SU-DHL-6 (cell line): ENCODE results near the gene ASPRV1.

Experiments used
- H2AFZ ChIP-seq: fragments of 200-600 bp; sonication (generic); 2 replicates; pipeline ENCODE4 v1.6.1; 2014; ENCODE audit warnings: low read depth, mild to moderate bottlenecking, moderate library complexity, mixed read lengths, antibody characterized with exemption, low read length; ENCODE audit not compliant: severe bottlenecking
- H3F3A ChIP-seq: fragments of 200-600 bp; shearing (Covaris generic); 2 replicates; pipeline ENCODE4 v1.6.0; 2016; ENCODE audit warnings: antibody characterized with exemption, mild to moderate bottlenecking; ENCODE audit not compliant: insufficient read depth
- H3K27ac ChIP-seq: fragments of 200-600 bp; sonication (generic); 2 replicates; pipeline ENCODE4 v1.5.1; 2016; ENCODE audit warnings: low read depth, mild to moderate bottlenecking, low read length, moderate library complexity, mixed read lengths
- H3K27me3 ChIP-seq: fragments of 200-600 bp; sonication (generic), shearing (Covaris generic); 2 replicates; pipeline ENCODE4 v1.6.0; 2014; ENCODE audit warnings: mild to moderate bottlenecking, low read length
- H3K36me3 ChIP-seq: fragments of 200-600 bp; sonication (generic); 2 replicates; pipeline ENCODE4 v1.6.1; 2014; ENCODE audit warnings: mild to moderate bottlenecking, low read length, mixed read lengths
- H3K4me2 ChIP-seq: fragments of 300-600, 200-600 bp; shearing (Covaris generic), sonication (generic); 2 replicates; pipeline ENCODE4 v1.6.0; 2014; ENCODE audit warnings: low read length, low read depth, mild to moderate bottlenecking; ENCODE audit not compliant: poor library complexity, severe bottlenecking
- H3K4me3 ChIP-seq: fragments of 200-600 bp; sonication (generic); 2 replicates; pipeline ENCODE4 v1.5.1; 2014; ENCODE audit warnings: antibody characterized with exemption, low read length, mild to moderate bottlenecking, mixed read lengths; ENCODE audit not compliant: insufficient read depth, poor library complexity, severe bottlenecking
- H3K79me2 ChIP-seq: fragments of 200-600 bp; sonication (generic); 2 replicates; pipeline ENCODE4 v1.6.1; 2014; ENCODE audit warnings: mild to moderate bottlenecking, low read length, moderate library complexity; ENCODE audit not compliant: insufficient read depth
- H3K9ac ChIP-seq: fragments of 200-600 bp; sonication (generic); 2 replicates; pipeline ENCODE4 v1.7.0; 2014; ENCODE audit warnings: mild to moderate bottlenecking, low read length
- H3K9me2 ChIP-seq: fragments of 200-600 bp; sonication (generic); replicated peaks from 2 replicates; pipeline ENCODE4 v1.6.1; 2014; ENCODE audit warnings: low read length; ENCODE audit not compliant: insufficient read depth
- H3K9me3 ChIP-seq: fragments of 200-600 bp; sonication (generic); 2 replicates; pipeline ENCODE4 v1.6.1; 2014; ENCODE audit warnings: low read length, mixed read lengths; ENCODE audit not compliant: insufficient read depth
- H4K20me1 ChIP-seq: fragments of 200-600 bp; sonication (generic); 2 replicates; pipeline ENCODE4 v1.6.1; 2014; ENCODE audit warnings: low read depth, mild to moderate bottlenecking, antibody characterized with exemption, low read length, moderate library complexity, mixed read lengths
- CTCF ChIP-seq: fragments of 200-600 bp; sonication (generic); IDR thresholded peaks from one replicate; pipeline ENCODE4 v1.5.1; 2017; ENCODE audit warnings: antibody characterized with exemption, mild to moderate bottlenecking, low read length, moderate library complexity; ENCODE audit not compliant: insufficient read depth, poor library complexity, severe bottlenecking
- EZH2phosphoT487 ChIP-seq: fragments of 200-600 bp; sonication (generic), shearing (Covaris generic); conservative IDR thresholded peaks from 2 replicates; pipeline ENCODE4 v1.6.1; 2018; ENCODE audit warnings: mild to moderate bottlenecking, antibody characterized with exemption, low read length, moderate library complexity, mixed read lengths

ASPRV1 gene

GRCh38 chr2:69948032-69948962, 13.1 kb downstream of the ASPRV1 start:
- Histone ChIP-seq H3K9me2 (no peaks in the 10 kb centered on the region), H2AFZ (no peak overlapping the region), H3K36me3 (no peaks in the 10 kb centered on the region), H3K27me3 (no peaks in the 10 kb centered on the region), H3K4me3 (no peak overlapping the region), H4K20me1 (no peaks in the 10 kb centered on the region), H3K79me2 (no peaks in the 10 kb centered on the region), H3K4me2 (no peak overlapping the region), H3K9me3 (no peaks in the 10 kb centered on the region), H3K9ac (no peak overlapping the region), H3F3A (no peaks in the 10 kb centered on the region), H3K27ac (no peak overlapping the region)
- no peak for TF ChIP-seq EZH2phosphoT487
- no peak for TF ChIP-seq CTCF

- Histone ChIP-seq H4K20me1 (no peaks in the 10 kb centered on the region), H2AFZ (no peak overlapping the region), H3K27me3 (no peaks in the 10 kb centered on the region), H3K79me2 (no peaks in the 10 kb centered on the region), H3F3A (no peaks in the 10 kb centered on the region), H3K27ac (no peak overlapping the region), H3K9ac (no peak overlapping the region), H3K4me3 (no peak overlapping the region), H3K4me2 (no peak overlapping the region), H3K9me2 (no peaks in the 10 kb centered on the region), H3K9me3 (no peaks in the 10 kb centered on the region), H3K36me3 (no peaks in the 10 kb centered on the region)
- TF ChIP-seq CTCF (no peak), EZH2phosphoT487 (no peak)
Measured at GRCh38 chr2:69947325-69947931, 14.0 kb downstream of the ASPRV1 start.

GRCh38 chr2:69946351-69947324, 14.8 kb downstream of the ASPRV1 start:
- H3K27ac ChIP-seq = no peak overlapping the region
- no peaks in the 10 kb centered on the region for H3K9me3 ChIP-seq
- H4K20me1 ChIP-seq = no peaks in the 10 kb centered on the region
- H3K4me2 ChIP-seq = no peak overlapping the region
- no peaks in the 10 kb centered on the region for H3K79me2 ChIP-seq
- no peaks in the 10 kb centered on the region for H3K9me2 ChIP-seq
- H2AFZ ChIP-seq = no peak overlapping the region
- TF ChIP-seq CTCF (no peak), EZH2phosphoT487 (no peak)
- H3K36me3 ChIP-seq = no peaks in the 10 kb centered on the region
- H3K9ac ChIP-seq = no peak overlapping the region
- H3K4me3 ChIP-seq = no peak overlapping the region
- no peaks in the 10 kb centered on the region for H3K27me3 ChIP-seq
- no peaks in the 10 kb centered on the region for H3F3A ChIP-seq
